Panc1 (cell line): ENCODE data around the gene RBBP7. TPM values are rescaled to one million over a fixed set of nuclear protein-coding genes. Genes with fewer than 3 reads are reported as not detected.

Source experiments
- ATAC-seq: fragments of 200-7000 bp; cut with Tn5 transposase; 2 replicates; pipeline ENCODE4 v1.9.1; 2020; ENCODE audit warnings: mild to moderate bottlenecking, moderate library complexity
- BruUV-seq: library from RNA; stranded (reverse); fragments of 400-500 nt; replicated peaks from 2 replicates; lab custom pipeline; 2021; lab: Mats Ljungman, UMichigan
- CTCF ChIA-PET: fragments of 300-600 bp; sonication (Branson Sonifier 250); formaldehyde crosslinking; loops from one replicate; lab custom pipeline; 2022; ENCODE audit warnings: antibody characterized with exemption; lab: Charles Lee
- POLR2A ChIA-PET: fragments of 300-600 bp; sonication (Branson Sonifier 250); formaldehyde crosslinking; loops from one replicate; lab custom pipeline; 2022; ENCODE audit warnings: antibody characterized with exemption; lab: Charles Lee
- DNase-seq: peaks from one replicate; pipeline ENCODE4 v3.0.0-alpha.2; 2010; ENCODE audit warnings: low read depth, low spot score
- H3K27ac ChIP-seq: 2 replicates; pipeline ENCODE4 v1.5.1; 2011; ENCODE audit warnings: mild to moderate bottlenecking, low read length, inconsistent platforms
- H3K27me3 ChIP-seq: fragments of 200-500 bp; sonication (Bioruptor generic); 2 replicates; pipeline ENCODE4 v1.6.0; 2014; ENCODE audit warnings: low read length, inconsistent platforms; ENCODE audit not compliant: control insufficient read depth, insufficient read depth
- H3K36me3 ChIP-seq: fragments of 200-500 bp; sonication (Bioruptor generic); 2 replicates; pipeline ENCODE4 v1.5.1; 2014; ENCODE audit warnings: inconsistent platforms, mild to moderate bottlenecking, low read length, moderate library complexity; ENCODE audit not compliant: control insufficient read depth, insufficient read depth
- H3K4me1 ChIP-seq: 2 replicates; pipeline ENCODE4 v1.5.1; 2011; ENCODE audit warnings: inconsistent platforms, mild to moderate bottlenecking, low read length, moderate library complexity; ENCODE audit not compliant: control insufficient read depth, insufficient read depth
- H3K4me3 ChIP-seq, 2 experiments: 2 replicates each; pipeline ENCODE4 v1.5.1; 2011 to 2012; ENCODE audit warnings: low read depth in 2 of 2, low read length in 2 of 2, mild to moderate bottlenecking in 2 of 2, inconsistent platforms in 1 of 2, moderate library complexity in 1 of 2
- H3K9me3 ChIP-seq: fragments of 200-500 bp; sonication (Bioruptor generic); 2 replicates; pipeline ENCODE4 v1.5.1; 2014; ENCODE audit warnings: low read depth, mild to moderate bottlenecking, inconsistent platforms, low read length, moderate library complexity; ENCODE audit not compliant: control insufficient read depth, insufficient read depth
- POLR2AphosphoS5 ChIP-seq: IDR thresholded peaks from 2 replicates; pipeline ENCODE4 v1.6.1; 2012; ENCODE audit warnings: mild to moderate bottlenecking, low read depth, low read length, moderate library complexity
- REST ChIP-seq, 2 experiments: IDR thresholded peaks; 2 replicates each; pipeline ENCODE4 v1.6.1; 2011 to 2012; ENCODE audit warnings: low read depth in 2 of 2, control low read depth in 1 of 2, low read length in 1 of 2, mild to moderate bottlenecking in 1 of 2, moderate library complexity in 1 of 2; ENCODE audit not compliant: insufficient read depth in 1 of 2
- SIN3A ChIP-seq: IDR thresholded peaks from 2 replicates; pipeline ENCODE4 v1.6.1; 2012; ENCODE audit warnings: low read depth, mild to moderate bottlenecking, low read length, moderate library complexity, borderline replicate concordance; ENCODE audit not compliant: insufficient read depth
- TCF7L2 ChIP-seq: IDR thresholded peaks from 2 replicates; pipeline ENCODE4 v1.6.1; 2011; ENCODE audit warnings: mild to moderate bottlenecking, low read depth, low read length, inconsistent platforms
- in situ Hi-C: cut with HindIII; loops from 2 replicates; pipeline ENCODE4 v1.10.0; 2016; ENCODE audit warnings: low sequenced_read_pairs, low pct_unique_long_range_greater_than_20kb
- intact Hi-C: fragments of 100-400 bp; cut with micrococcal nuclease; formaldehyde crosslinking; loops from one replicate; pipeline ENCODE4 v1.10.0; 2022; ENCODE audit not compliant: unreplicated experiment
- total RNA-seq: library from RNA; stranded (reverse); gene quantifications from one replicate; pipeline ENCODE4 v1.2.1, GENCODE V29; 2021; ENCODE audit not compliant: unreplicated experiment
- TF ChIP-seq, protein P1 (sequence below): fragments of 450-650 bp; IDR thresholded peaks from 2 replicates; pipeline ENCODE4 v1.5.1; 2017; ENCODE audit warnings: mild to moderate bottlenecking

Gene RBBP7
- total RNA-seq, 1 experiment from 2014 or later, result 95.8 TPM

- in situ Hi-C loops (no loop called here), intact Hi-C loops (no loop called here)
- Histone ChIP-seq H3K9me3 (no peaks in the 10 kb centered on the region), H3K36me3 (no peaks in the 10 kb centered on the region), H3K27ac (no peak overlapping the region), H3K27me3 (no peaks in the 10 kb centered on the region), H3K4me1 (no peaks in the 10 kb centered on the region), H3K4me3 (no peak overlapping the region)
- POLR2A ChIA-PET, result no interaction called here
- ATAC-seq, result no peak
- TF ChIP-seq TCF7L2 (no peak), SIN3A (no peak), REST (IDR thresholded peaks at IDR 0.05; ENCODE audit: insufficient read depth in 1 of 2, low read depth in 2 of 2, low read length in 1 of 2) (no peak), POLR2AphosphoS5 (no peak)
- TF ChIP-seq, protein P1, sequence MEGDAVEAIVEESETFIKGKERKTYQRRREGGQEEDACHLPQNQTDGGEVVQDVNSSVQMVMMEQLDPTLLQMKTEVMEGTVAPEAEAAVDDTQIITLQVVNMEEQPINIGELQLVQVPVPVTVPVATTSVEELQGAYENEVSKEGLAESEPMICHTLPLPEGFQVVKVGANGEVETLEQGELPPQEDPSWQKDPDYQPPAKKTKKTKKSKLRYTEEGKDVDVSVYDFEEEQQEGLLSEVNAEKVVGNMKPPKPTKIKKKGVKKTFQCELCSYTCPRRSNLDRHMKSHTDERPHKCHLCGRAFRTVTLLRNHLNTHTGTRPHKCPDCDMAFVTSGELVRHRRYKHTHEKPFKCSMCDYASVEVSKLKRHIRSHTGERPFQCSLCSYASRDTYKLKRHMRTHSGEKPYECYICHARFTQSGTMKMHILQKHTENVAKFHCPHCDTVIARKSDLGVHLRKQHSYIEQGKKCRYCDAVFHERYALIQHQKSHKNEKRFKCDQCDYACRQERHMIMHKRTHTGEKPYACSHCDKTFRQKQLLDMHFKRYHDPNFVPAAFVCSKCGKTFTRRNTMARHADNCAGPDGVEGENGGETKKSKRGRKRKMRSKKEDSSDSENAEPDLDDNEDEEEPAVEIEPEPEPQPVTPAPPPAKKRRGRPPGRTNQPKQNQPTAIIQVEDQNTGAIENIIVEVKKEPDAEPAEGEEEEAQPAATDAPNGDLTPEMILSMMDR, result no peak
- BruUV-seq, result no TSS peak
- CTCF ChIA-PET, result no interaction called here
- no peak for DNase-seq
Observed at GRCh38 chrX:16914058-16914457, 43.9 kb upstream of the RBBP7 start.

DNA sequence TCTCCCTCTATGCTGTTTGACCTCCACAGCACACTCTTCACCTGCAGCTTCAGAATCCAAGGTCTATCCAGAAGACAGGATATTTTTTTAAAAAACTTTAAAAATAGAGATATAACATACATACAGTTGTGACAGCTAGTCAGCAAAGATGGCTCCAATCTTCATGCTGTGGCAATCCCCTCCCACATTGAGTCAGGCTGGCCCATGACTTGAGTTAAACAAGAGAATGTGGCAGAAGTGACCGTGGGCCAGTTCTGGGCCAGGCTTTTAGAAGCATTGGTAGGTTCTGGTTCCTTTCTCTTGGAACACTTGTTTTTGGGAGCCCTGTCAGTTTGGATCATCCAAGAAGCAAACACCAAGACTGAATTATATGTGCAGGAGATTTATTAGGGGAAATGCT, 40.2 kb upstream of the RBBP7 start:
- in situ Hi-C loops, result no loop called here
- CTCF ChIA-PET, result no interaction called here
- ATAC-seq (no peak), DNase-seq (no peak)
- no peak for TF ChIP-seq SIN3A
- no peak for TF ChIP-seq REST (IDR thresholded peaks at IDR 0.05; ENCODE audit: insufficient read depth in 1 of 2, low read depth in 2 of 2, low read length in 1 of 2)
- no peak for TF ChIP-seq TCF7L2
- TF ChIP-seq, protein P1, result no peak
- no peak for TF ChIP-seq POLR2AphosphoS5
- Histone ChIP-seq H3K9me3 (no peaks in the 10 kb centered on the region), H3K27ac (no peak overlapping the region), H3K4me1 (no peaks in the 10 kb centered on the region), H3K4me3 (no peak overlapping the region), H3K36me3 (no peaks in the 10 kb centered on the region), H3K27me3 (no peaks in the 10 kb centered on the region)
- BruUV-seq, result no TSS peak
- POLR2A ChIA-PET, result interaction anchor here (0.7 kb wide), 1 partner anchor 53 kb away, joined by 9 read pairs; no protein-coding TSS in a partner anchor
- intact Hi-C loops, result no loop called here
